Pancreas (tissue), 10 donors: ENCODE results near the gene COG3. TPM values are rescaled to one million over a fixed set of nuclear protein-coding genes. Genes with fewer than 3 reads are reported as not detected.

ENCODE experiments used
- ATAC-seq, 4 donors: fragments of 200-7000 bp; cut with Tn5 transposase; one replicate each; pipeline versions ENCODE4 v1.8.0 to v1.9.1; 2020; ENCODE audit warnings: mild to moderate bottlenecking in 4 of 4, moderate library complexity in 4 of 4
- DNase-seq, 6 donors: peaks; one replicate each; pipeline ENCODE4 v3.0.0-alpha.2; 2020
- FAIRE-seq: peaks from 2 replicates; lab custom pipeline; 2012; peaks lifted over from hg19 to GRCh38; lab: Jason Lieb, UNC
- H3K27ac ChIP-seq, 4 donors: fragments of 200-600 bp; sonication (generic); 1 replicate in 3 of 4; 2 replicates in 1 of 4; pipeline versions ENCODE4 v1.5.0 to v1.8.0; 2020
- H3K27me3 ChIP-seq, 4 donors: fragments of 200-600 bp; one replicate each; pipeline ENCODE4 v1.8.0; 2021
- H3K36me3 ChIP-seq, 3 donors: fragments of 200-600 bp; sonication (generic) in 1 of 3; one replicate each; pipeline versions ENCODE4 v1.5.0 to v1.8.0; 2020 to 2021
- H3K4me1 ChIP-seq, 3 donors: fragments of 200-600 bp; one replicate each; pipeline ENCODE4 v1.8.0; 2021
- H3K4me3 ChIP-seq, 4 donors: fragments of 200-600 bp; sonication (generic) in 2 of 4; one replicate each; pipeline versions ENCODE4 v1.5.0 to v1.8.0; 2020 to 2021
- H3K9me3 ChIP-seq, 4 donors: fragments of 200-600 bp; one replicate each; pipeline ENCODE4 v1.8.0; 2021
- CTCF ChIP-seq, 4 donors: fragments of 200-600 bp; sonication (generic) in 3 of 4; IDR thresholded peaks; one replicate each; pipeline versions ENCODE4 v1.5.0 to v1.8.0; 2021; ENCODE audit warnings: antibody characterized with exemption in 4 of 4
- WGBS, 2 donors: extraction: QIAGEN DNeasy Blood & Tissue Kit; methylation state at CpG; one replicate each; pipeline ENCODE4 v1.1.7; 2013; 5-methylcytosine and 5-hydroxymethylcytosine counted together
- intact Hi-C, 3 donors: fragments of 100-400 bp; cut with DNase I; formaldehyde crosslinking; loops; one replicate each; pipeline versions ENCODE4 v1.11.1 to v1.14.2; 2022
- polyA plus RNA-seq, 2 donors: library from polyadenylated mRNA; stranded (reverse); fragments of 200-250 nt; gene quantifications; one replicate each; pipeline ENCODE4 v1.2.3, GENCODE V29; 2013
- total RNA-seq, 6 donors: library from RNA; stranded (reverse); fragmentation: NEBNext Ultra II Directional in 4 of 6; extraction: Animal tissue kit (Norgen Biotek cat#: 25700) in 4 of 6; gene quantifications; one replicate each; pipeline versions ENCODE4 v1.2.1 to v1.2.4, GENCODE V29; 2021 to 2023
- donor health status: healthy with polysubstance abuse.
- donor health status: DM: no; HTN: no; CAD: no; lungs with moderate emphysema.
- donor health status: DM: no; HTN: no; CAD: no.
- donor health status: control.
- donor health status: control.
- donor health status: Bipolar disorder and iron deficiency.
- donor health status: DM: yes; HTN: yes; CAD: no.
- donor health status: DM: no; HTN: no; CAD: no.
- donor health status: DM: no; HTN: no; CAD: no.
- donor health status: DM: yes; HTN: yes; CAD: no.

COG3 gene
- total and polyA plus RNA-seq, 8 donors = 15.0 to 19.9 (median 18.7) TPM

- no peak for TF ChIP-seq CTCF (IDR thresholded peaks at IDR 0.05)
- Histone ChIP-seq H3K4me1 (peaks cover 5 to 15% (median 7%) of the 10 kb centered on the region in 3 donors), H3K9me3 (no peaks in the 10 kb centered on the region), H3K4me3 (no peak overlapping the region), H3K27ac (no peak overlapping the region), H3K36me3 (peaks cover 0 to 62% (median 0%) of the 10 kb centered on the region in 3 donors), H3K27me3 (no peaks in the 10 kb centered on the region)
- ATAC-seq (no peak), FAIRE-seq (no peak), DNase-seq (no peak)
- 83% methylated on average over 7 of the region's 7 CpGs for WGBS, 2 donors
- intact Hi-C loops = no loop called here
Observed at GRCh38 chr13:45496942-45497341, 32.2 kb downstream of the COG3 start.

GRCh38 chr13:45500492-45501174 is 35.9 kb downstream of the COG3 start:
- Histone ChIP-seq H3K27ac (peak overlapping the region in 2 of 4 donors; percentile 1 to 18), H3K4me1 (peaks cover 5 to 15% (median 7%) of the 10 kb centered on the region in 3 donors), H3K9me3 (no peaks in the 10 kb centered on the region), H3K36me3 (peaks cover 4 to 47% (median 21%) of the 10 kb centered on the region in 3 donors), H3K4me3 (no peak overlapping the region), H3K27me3 (no peaks in the 10 kb centered on the region)
- FAIRE-seq (no peak), DNase-seq (no peak), ATAC-seq (peak in 3 of 4 donors; percentile 41 to 64 (median 57))
- intact Hi-C loops = loop anchor here in 1 of 3 donors (10.0 kb wide), 1 partner anchor 126 kb away; no protein-coding TSS in a partner anchor
- 61 to 63% methylated on average over 4 of the region's 4 CpGs for WGBS, 2 donors
- no peak for TF ChIP-seq CTCF (IDR thresholded peaks at IDR 0.05)

- FAIRE-seq (no peak), DNase-seq (no peak), ATAC-seq (peak in 3 of 4 donors; percentile 14 to 30 (median 29))
- H3K9me3 ChIP-seq = no peaks in the 10 kb centered on the region
- no peaks in the 10 kb centered on the region for H3K27me3 ChIP-seq
- H3K4me1 ChIP-seq = peaks cover 5 to 15% (median 7%) of the 10 kb centered on the region in 3 donors
- WGBS, 2 donors = 63 to 64% methylated on average over 1 of the region's 1 CpG
- H3K36me3 ChIP-seq = peaks cover 4 to 47% (median 26%) of the 10 kb centered on the region in 3 donors
- peak overlapping the region in 2 of 4 donors; percentile 1 to 18 for H3K27ac ChIP-seq
- TF ChIP-seq CTCF (IDR thresholded peaks at IDR 0.05) = no peak
- H3K4me3 ChIP-seq = no peak overlapping the region
- intact Hi-C loops = loop anchor here in 1 of 3 donors (10.0 kb wide), 1 partner anchor 126 kb away; no protein-coding TSS in a partner anchor
Observed at GRCh38 chr13:45501175-45501526, 36.4 kb downstream of the COG3 start.

DNA sequence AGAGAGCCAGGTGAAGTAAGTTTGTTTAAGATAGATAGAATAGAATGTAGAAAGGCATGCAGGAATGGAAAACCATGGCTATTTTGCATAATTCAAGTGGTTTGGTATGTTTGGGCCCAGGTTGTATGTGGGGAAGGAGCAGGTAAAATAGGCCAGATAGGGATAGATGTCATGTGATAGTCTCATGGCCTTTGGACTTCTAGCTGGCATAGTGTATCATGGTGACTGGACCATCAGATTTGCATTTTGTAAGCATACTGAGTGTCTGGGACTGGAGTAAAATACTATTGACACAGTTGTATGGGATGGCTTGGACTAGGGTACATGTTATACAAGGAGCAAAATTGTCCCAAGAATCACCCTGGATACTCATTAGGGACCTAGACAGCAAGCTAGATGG is 38.9 kb downstream of the COG3 start:
- Histone ChIP-seq H3K4me3 (no peak overlapping the region), H3K36me3 (peaks cover 4 to 40% (median 26%) of the 10 kb centered on the region in 3 donors), H3K27me3 (no peaks in the 10 kb centered on the region), H3K9me3 (no peaks in the 10 kb centered on the region), H3K4me1 (peaks cover 5 to 15% (median 7%) of the 10 kb centered on the region in 3 donors), H3K27ac (no peak overlapping the region)
- FAIRE-seq = no peak
- DNase-seq = no peak
- no peak for TF ChIP-seq CTCF (IDR thresholded peaks at IDR 0.05)
- peak in 1 of 4 donors; percentile 20 for ATAC-seq
- intact Hi-C loops = loop anchor here in 1 of 3 donors (10.0 kb wide), 1 partner anchor 129 kb away; no protein-coding TSS in a partner anchor

GRCh38 chr13:45506811-45507210 is 42.1 kb downstream of the COG3 start:
- Histone ChIP-seq H3K4me1 (no peaks in the 10 kb centered on the region), H3K9me3 (no peaks in the 10 kb centered on the region), H3K27ac (no peak overlapping the region), H3K4me3 (no peak overlapping the region), H3K36me3 (peaks cover 4 to 52% (median 39%) of the 10 kb centered on the region in 3 donors), H3K27me3 (no peaks in the 10 kb centered on the region)
- WGBS, 2 donors = 88 to 92% methylated on average over 6 of the region's 6 CpGs
- no peak for DNase-seq
- intact Hi-C loops = loop anchor here in 1 of 3 donors (10.0 kb wide), 1 partner anchor 132 kb away; no protein-coding TSS in a partner anchor
- FAIRE-seq = no peak
- no peak for ATAC-seq
- no peak for TF ChIP-seq CTCF (IDR thresholded peaks at IDR 0.05)
